Prostate gland (tissue), 2 donors: Measurements from ENCODE around the gene ABCB8.

ENCODE experiments used
- POLR2A ChIP-seq: fragments of 450-650 bp; IDR thresholded peaks from one replicate; pipeline ENCODE4 v1.6.1; 2016; ENCODE audit warnings: antibody characterized with exemption, mild to moderate bottlenecking
- TF ChIP-seq, protein P1 (sequence below), 4 experiments: fragments of 200-600 bp in 2 of 4; fragments of 450-650 bp in 2 of 4; sonication (generic) in 2 of 4; IDR thresholded peaks; 1 replicate in 3 of 4; 2 replicates in 1 of 4; pipeline ENCODE4 v1.5.1; 2016 to 2019; ENCODE audit warnings: antibody characterized with exemption in 4 of 4, mild to moderate bottlenecking in 2 of 4, moderate library complexity in 2 of 4

- no peak for TF ChIP-seq POLR2A
- TF ChIP-seq, protein P1, sequence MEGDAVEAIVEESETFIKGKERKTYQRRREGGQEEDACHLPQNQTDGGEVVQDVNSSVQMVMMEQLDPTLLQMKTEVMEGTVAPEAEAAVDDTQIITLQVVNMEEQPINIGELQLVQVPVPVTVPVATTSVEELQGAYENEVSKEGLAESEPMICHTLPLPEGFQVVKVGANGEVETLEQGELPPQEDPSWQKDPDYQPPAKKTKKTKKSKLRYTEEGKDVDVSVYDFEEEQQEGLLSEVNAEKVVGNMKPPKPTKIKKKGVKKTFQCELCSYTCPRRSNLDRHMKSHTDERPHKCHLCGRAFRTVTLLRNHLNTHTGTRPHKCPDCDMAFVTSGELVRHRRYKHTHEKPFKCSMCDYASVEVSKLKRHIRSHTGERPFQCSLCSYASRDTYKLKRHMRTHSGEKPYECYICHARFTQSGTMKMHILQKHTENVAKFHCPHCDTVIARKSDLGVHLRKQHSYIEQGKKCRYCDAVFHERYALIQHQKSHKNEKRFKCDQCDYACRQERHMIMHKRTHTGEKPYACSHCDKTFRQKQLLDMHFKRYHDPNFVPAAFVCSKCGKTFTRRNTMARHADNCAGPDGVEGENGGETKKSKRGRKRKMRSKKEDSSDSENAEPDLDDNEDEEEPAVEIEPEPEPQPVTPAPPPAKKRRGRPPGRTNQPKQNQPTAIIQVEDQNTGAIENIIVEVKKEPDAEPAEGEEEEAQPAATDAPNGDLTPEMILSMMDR (IDR thresholded peaks at IDR 0.05), result no peak
Measured at GRCh38 chr7:150990416-150991186, 37.6 kb upstream of the ABCB8 start, which contains the start of gene NOS3.
